HG03045 (cell line): ENCODE measurements around the gene LRRFIP1.
"Not testable (repeated sequence)": the region's sequence is repeated elsewhere in the genome, so short reads cannot be mapped to it uniquely, and the experiment has no call there.

Source experiments
- ATAC-seq: cut with Tn5 transposase; IDR thresholded peaks from one replicate; pipeline ENCODE4 v1.9.1; 2021; ENCODE audit warnings: mild to moderate bottlenecking, moderate library complexity; ENCODE audit not compliant: unreplicated experiment

The LRRFIP1 gene

GRCh38 chr2:237742614-237743013 is 115.2 kb downstream of the LRRFIP1 start:
- no peak for ATAC-seq

DNA sequence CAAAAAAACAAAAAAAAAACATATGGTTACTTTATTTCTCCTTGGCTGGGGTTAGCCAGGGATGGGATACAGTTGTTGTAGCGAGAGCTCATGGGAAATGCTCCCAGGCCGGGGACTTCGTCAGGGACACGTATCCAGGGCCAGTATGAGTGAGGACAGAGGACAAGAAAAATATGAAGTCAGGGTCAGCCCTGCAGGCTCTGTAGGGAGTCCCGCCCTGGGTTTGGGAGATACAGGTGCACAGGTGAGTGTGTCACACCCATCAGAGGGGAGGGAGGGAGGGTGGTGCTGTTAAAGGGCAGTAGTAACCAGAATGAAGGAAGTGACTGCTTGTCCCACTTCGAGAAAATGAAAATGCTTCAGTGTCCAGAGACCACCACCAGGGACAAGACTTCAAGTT is 115.6 kb downstream of the LRRFIP1 start:
- ATAC-seq = no peak

DNA sequence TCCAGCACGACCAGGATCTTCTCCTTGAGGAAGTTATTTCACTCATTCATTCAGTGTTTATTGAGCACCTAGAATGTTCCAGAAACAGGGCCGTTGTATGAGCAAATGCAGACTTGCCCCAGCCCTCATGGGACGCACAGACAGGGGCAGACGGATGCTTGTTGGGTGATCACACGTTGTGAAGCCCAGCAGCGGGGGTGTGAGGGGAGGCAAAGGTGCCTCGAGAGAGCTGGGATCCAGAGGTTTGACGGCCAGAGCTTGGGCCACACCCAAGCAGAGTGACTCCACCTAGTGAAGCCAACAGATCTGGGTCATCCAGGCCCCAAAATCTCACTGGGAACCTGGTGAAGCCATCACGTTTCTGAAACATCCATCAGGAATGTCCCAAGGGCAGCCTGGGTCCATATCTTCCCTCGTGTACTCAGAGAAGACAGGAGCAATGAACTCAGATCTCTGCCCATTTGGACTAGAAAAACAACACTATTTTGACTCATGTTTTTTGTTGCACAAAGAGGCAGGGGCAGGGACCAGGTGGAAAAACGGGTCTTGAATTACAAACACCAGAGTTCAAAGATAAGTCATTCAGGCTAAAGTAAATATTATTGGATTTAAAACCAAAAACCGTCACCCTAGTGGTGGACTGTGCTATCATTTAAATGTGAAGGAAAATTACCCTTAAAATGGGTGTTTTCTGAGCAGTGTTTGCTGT is 116.3 kb downstream of the LRRFIP1 start:
- ATAC-seq = no peak

DNA sequence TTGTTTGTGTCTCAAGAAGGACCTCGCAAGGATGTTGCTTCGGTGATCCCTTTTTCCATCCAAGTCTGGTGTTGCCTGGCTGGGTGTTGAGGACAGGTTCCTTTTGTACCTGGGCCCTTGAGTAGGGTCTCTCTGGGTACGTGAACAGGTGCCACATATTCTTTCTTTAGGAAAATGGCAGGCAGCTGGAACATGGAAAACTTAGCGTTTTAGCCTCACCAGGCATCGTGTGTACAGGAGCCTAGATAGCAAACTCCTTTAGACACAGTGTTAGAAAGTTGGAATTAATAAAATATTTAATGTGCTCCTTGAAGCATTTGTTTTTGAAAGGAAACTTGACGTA is 116.9 kb downstream of the LRRFIP1 start:
- no peak for ATAC-seq

GRCh38 chr2:237744613-237745249 is 117.3 kb downstream of the LRRFIP1 start:
- no peak for ATAC-seq

DNA sequence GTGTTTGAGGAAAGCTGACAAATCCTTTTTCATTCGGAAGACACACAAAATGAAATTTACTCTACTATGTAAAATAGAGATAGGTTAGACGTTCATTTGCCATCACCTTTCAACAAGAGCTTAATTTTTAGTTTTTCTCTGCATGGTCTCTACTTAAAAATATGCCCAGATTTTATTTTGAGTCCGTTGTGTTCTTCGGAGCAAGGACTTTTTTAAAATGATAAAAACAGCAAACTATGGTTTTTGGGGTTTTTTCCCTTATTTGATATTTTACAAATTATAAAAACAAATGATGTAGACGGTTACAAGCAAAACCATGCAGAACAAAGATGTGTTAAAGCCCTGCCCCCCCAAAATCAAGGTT is 117.8 kb downstream of the LRRFIP1 start:
- ATAC-seq = no peak

DNA sequence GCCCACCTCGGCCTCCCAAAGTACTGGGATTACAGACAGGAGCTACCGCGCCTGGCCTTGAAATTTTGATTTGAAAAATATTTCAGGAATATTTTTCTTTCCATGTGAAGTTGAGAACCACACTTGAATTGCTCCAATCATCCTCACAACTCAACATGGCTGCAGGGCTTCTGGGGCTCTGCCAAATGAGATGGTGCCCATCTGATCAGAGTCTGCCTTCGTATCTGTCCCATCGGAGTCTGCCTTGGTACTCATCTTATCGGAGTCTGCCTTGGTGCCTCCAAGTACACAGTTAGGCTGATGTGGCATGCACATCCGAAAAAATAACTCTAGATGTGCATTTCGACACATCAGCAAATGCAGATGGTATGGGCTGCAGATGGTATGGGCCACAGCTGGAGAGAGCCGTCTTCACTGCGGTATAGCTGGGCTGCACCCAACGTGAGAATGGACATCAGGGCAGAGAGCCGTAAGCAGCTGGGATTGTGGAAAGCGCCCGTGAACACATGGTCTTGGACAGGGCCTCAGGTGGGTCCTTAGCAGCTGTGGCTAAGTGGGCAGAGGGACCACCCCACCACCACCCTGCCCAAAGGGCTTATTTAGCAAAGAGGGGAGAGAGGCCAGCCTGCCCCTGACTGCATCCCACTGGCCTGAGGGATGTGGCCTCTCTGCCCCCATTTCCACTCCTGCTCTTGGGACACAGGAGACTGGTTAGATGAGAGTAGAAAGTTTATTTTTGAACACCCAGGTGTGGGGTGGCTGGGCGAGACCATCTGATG is 119.1 kb downstream of the LRRFIP1 start:
- no peak for ATAC-seq

DNA sequence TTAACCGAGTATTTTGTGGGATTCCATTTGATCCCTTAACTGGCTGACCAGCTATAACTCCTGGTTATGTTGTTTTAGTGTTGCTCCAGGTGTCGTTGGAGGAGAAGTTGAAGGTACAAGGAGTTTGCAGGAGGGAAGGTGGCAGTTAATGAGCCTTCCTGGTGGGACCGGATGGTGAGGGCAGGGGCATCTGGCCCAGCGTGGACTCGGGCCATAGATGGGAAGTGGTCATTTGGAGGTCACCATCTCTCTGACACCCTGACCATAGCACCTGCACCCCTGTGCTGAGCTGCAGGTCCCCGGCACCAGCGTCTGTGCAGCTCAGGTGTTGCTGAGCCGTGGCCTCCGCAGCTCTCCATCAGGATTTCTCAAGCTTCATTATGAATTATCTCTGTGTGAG is 119.8 kb downstream of the LRRFIP1 start:
- no peak for ATAC-seq

- no peak for ATAC-seq
Measured at GRCh38 chr2:237749002-237749401, 121.6 kb downstream of the LRRFIP1 start.

- ATAC-seq = no peak
Measured at GRCh38 chr2:237749961-237750360, 122.6 kb downstream of the LRRFIP1 start.

GRCh38 chr2:237750441-237750840 is 123.1 kb downstream of the LRRFIP1 start:
- ATAC-seq = not testable (repeated sequence)

- ATAC-seq = peak; percentile 92
Measured at GRCh38 chr2:237752761-237753165, 125.4 kb downstream of the LRRFIP1 start.

DNA sequence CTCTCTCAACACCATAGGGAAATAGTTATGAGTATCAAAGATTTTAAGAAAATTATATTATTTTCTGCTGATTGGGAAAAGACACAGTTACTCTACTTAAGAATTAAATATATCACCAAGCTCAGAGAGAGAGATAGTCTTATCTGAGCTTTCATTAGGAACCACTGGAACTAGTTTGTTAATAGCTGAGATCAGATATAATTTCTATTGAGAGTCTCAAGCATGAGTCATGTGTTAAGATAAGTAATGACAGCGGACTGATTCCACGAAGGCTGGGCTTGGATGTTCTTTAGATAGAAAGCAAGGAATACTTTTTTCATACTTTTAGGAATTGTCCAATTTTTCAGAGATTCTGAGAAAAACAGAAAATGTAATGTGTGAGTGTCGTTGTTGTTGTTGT is 126.8 kb downstream of the LRRFIP1 start:
- ATAC-seq = no peak

- ATAC-seq = no peak
Measured at GRCh38 chr2:237754626-237755248, 127.3 kb downstream of the LRRFIP1 start.

- ATAC-seq = no peak
Measured at GRCh38 chr2:237757616-237758015, 130.2 kb downstream of the LRRFIP1 start.

- ATAC-seq = no peak
Measured at GRCh38 chr2:237758185-237758584, 130.8 kb downstream of the LRRFIP1 start.

DNA sequence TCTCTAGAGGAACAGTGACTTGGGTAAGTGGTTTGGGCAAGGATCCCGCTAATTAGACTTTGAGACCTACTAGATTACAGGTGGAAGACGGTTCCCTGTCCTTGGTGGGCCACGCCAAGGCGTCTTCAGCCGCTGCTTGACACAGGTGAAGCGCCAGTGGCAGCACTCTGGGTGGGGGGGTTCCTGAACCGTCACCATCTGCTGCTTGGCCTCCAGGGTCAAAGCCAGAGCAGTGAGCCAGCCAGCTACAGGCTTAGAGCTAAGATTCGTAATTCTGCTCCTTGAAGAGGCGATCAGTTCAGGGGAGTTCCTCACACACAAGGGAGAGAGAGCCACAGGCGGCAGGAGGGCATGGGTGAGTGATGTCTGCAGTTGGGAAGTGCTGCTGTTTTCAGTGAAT is 131.8 kb downstream of the LRRFIP1 start:
- no peak for ATAC-seq

GRCh38 chr2:237760506-237761502 is 133.4 kb downstream of the LRRFIP1 start:
- no peak for ATAC-seq

GRCh38 chr2:237762291-237763182 is 135.2 kb downstream of the LRRFIP1 start:
- not testable (repeated sequence) for ATAC-seq
